ENCODE measurements around the gene FGFR4.

The FGFR4 gene

GRCh38 chr5:177103523-177104253 is 17.0 kb downstream of the FGFR4 start:
- Histone ChIP-seq H3K27me3 (ENCODE audit: control insufficient read depth in 1 of 2, insufficient read depth in 2 of 2, low read length in 2 of 2) (peaks cover 2 to 12% of the 10 kb centered on the region in 2 donors), H3K4me1 (ENCODE audit: control insufficient read depth, insufficient read depth, low read length) (peaks cover 2% of the 10 kb centered on the region)

GRCh38 chr5:177105691-177106476 is 19.2 kb downstream of the FGFR4 start:
- Histone ChIP-seq H3K4me1 (ENCODE audit: control insufficient read depth, insufficient read depth, low read length) (no peaks in the 10 kb centered on the region), H3K9me3 (ENCODE audit: control insufficient read depth in 2 of 2, low read length in 2 of 2) (no peaks in the 10 kb centered on the region), H3K36me3 (ENCODE audit: control insufficient read depth in 2 of 2, insufficient read depth in 2 of 2, low read length in 2 of 2) (no peaks in the 10 kb centered on the region), H3K27ac (ENCODE audit: low read length) (no peak overlapping the region), H3K4me3 (ENCODE audit: low read length in 2 of 2) (no peak overlapping the region), H3K9ac (ENCODE audit: low read length in 2 of 2) (no peak overlapping the region), H3K27me3 (ENCODE audit: control insufficient read depth in 1 of 2, insufficient read depth in 2 of 2, low read length in 2 of 2) (peaks cover 0 to 7% of the 10 kb centered on the region in 2 donors)

More at GRCh38 chr5:177103523-177104253, 17.0 kb downstream of the FGFR4 start:
- Histone ChIP-seq H3K9ac (ENCODE audit: low read length in 2 of 2) (no peak overlapping the region), H3K9me3 (ENCODE audit: control insufficient read depth in 2 of 2, low read length in 2 of 2) (no peaks in the 10 kb centered on the region), H3K27ac (ENCODE audit: low read length) (no peak overlapping the region), H3K4me3 (ENCODE audit: low read length in 2 of 2) (no peak overlapping the region), H3K36me3 (ENCODE audit: control insufficient read depth in 2 of 2, insufficient read depth in 2 of 2, low read length in 2 of 2) (no peaks in the 10 kb centered on the region)

GRCh38 chr5:177107159-177107558 is 20.4 kb downstream of the FGFR4 start:
- Histone ChIP-seq H3K4me3 (ENCODE audit: low read length in 2 of 2) (no peak overlapping the region), H3K36me3 (ENCODE audit: control insufficient read depth in 2 of 2, insufficient read depth in 2 of 2, low read length in 2 of 2) (no peaks in the 10 kb centered on the region), H3K9me3 (ENCODE audit: control insufficient read depth in 2 of 2, low read length in 2 of 2) (no peaks in the 10 kb centered on the region), H3K27me3 (ENCODE audit: control insufficient read depth in 1 of 2, insufficient read depth in 2 of 2, low read length in 2 of 2) (peaks cover 0 to 7% of the 10 kb centered on the region in 2 donors), H3K4me1 (ENCODE audit: control insufficient read depth, insufficient read depth, low read length) (peaks cover 5% of the 10 kb centered on the region), H3K9ac (ENCODE audit: low read length in 2 of 2) (no peak overlapping the region), H3K27ac (ENCODE audit: low read length) (no peak overlapping the region)

- no peaks in the 10 kb centered on the region for H3K9me3 ChIP-seq (ENCODE audit: control insufficient read depth in 2 of 2, low read length in 2 of 2)
- H3K4me3 ChIP-seq (ENCODE audit: low read length in 2 of 2) = no peak overlapping the region
- no peak overlapping the region for H3K27ac ChIP-seq (ENCODE audit: low read length)
- no peak overlapping the region for H3K9ac ChIP-seq (ENCODE audit: low read length in 2 of 2)
- peaks cover 8% of the 10 kb centered on the region for H3K4me1 ChIP-seq (ENCODE audit: control insufficient read depth, insufficient read depth, low read length)
- H3K36me3 ChIP-seq (ENCODE audit: control insufficient read depth in 2 of 2, insufficient read depth in 2 of 2, low read length in 2 of 2) = no peaks in the 10 kb centered on the region
- no peaks in the 10 kb centered on the region for H3K27me3 ChIP-seq (ENCODE audit: control insufficient read depth in 1 of 2, insufficient read depth in 2 of 2, low read length in 2 of 2)
Measured at GRCh38 chr5:177109810-177110209, 23.1 kb downstream of the FGFR4 start.

GRCh38 chr5:177111720-177112394 is 25.1 kb downstream of the FGFR4 start:
- Histone ChIP-seq H3K27me3 (ENCODE audit: control insufficient read depth in 1 of 2, insufficient read depth in 2 of 2, low read length in 2 of 2) (no peaks in the 10 kb centered on the region), H3K27ac (ENCODE audit: low read length) (no peak overlapping the region), H3K36me3 (ENCODE audit: control insufficient read depth in 2 of 2, insufficient read depth in 2 of 2, low read length in 2 of 2) (no peaks in the 10 kb centered on the region), H3K9ac (ENCODE audit: low read length in 2 of 2) (no peak overlapping the region), H3K4me3 (ENCODE audit: low read length in 2 of 2) (no peak overlapping the region), H3K4me1 (ENCODE audit: control insufficient read depth, insufficient read depth, low read length) (peaks cover 16% of the 10 kb centered on the region), H3K9me3 (ENCODE audit: control insufficient read depth in 2 of 2, low read length in 2 of 2) (no peaks in the 10 kb centered on the region)

- peaks cover 19% of the 10 kb centered on the region for H3K4me1 ChIP-seq (ENCODE audit: control insufficient read depth, insufficient read depth, low read length)
- H3K27ac ChIP-seq (ENCODE audit: low read length) = no peak overlapping the region
- no peaks in the 10 kb centered on the region for H3K36me3 ChIP-seq (ENCODE audit: control insufficient read depth in 2 of 2, insufficient read depth in 2 of 2, low read length in 2 of 2)
- H3K9me3 ChIP-seq (ENCODE audit: control insufficient read depth in 2 of 2, low read length in 2 of 2) = no peaks in the 10 kb centered on the region
- H3K4me3 ChIP-seq (ENCODE audit: low read length in 2 of 2) = no peak overlapping the region
- no peaks in the 10 kb centered on the region for H3K27me3 ChIP-seq (ENCODE audit: control insufficient read depth in 1 of 2, insufficient read depth in 2 of 2, low read length in 2 of 2)
- H3K9ac ChIP-seq (ENCODE audit: low read length in 2 of 2) = no peak overlapping the region
Measured at GRCh38 chr5:177112589-177113220, 26.0 kb downstream of the FGFR4 start.

- H3K27ac ChIP-seq (ENCODE audit: low read length) = no peak overlapping the region
- H3K27me3 ChIP-seq (ENCODE audit: control insufficient read depth in 1 of 2, insufficient read depth in 2 of 2, low read length in 2 of 2) = no peaks in the 10 kb centered on the region
- H3K9ac ChIP-seq (ENCODE audit: low read length in 2 of 2) = no peak overlapping the region
Measured at GRCh38 chr5:177113566-177114424, 27.1 kb downstream of the FGFR4 start.

GRCh38 chr5:177116631-177117373 is 30.1 kb downstream of the FGFR4 start:
- Histone ChIP-seq H3K4me3 (ENCODE audit: low read length in 2 of 2) (peak overlapping the region; percentile 59 to 72), H3K27me3 (ENCODE audit: control insufficient read depth in 1 of 2, insufficient read depth in 2 of 2, low read length in 2 of 2) (no peaks in the 10 kb centered on the region), H3K9me3 (ENCODE audit: control insufficient read depth in 2 of 2, low read length in 2 of 2) (no peaks in the 10 kb centered on the region), H3K9ac (ENCODE audit: low read length in 2 of 2) (peak overlapping the region; percentile 66 to 67), H3K27ac (ENCODE audit: low read length) (peak overlapping the region; percentile 53), H3K36me3 (ENCODE audit: control insufficient read depth in 2 of 2, insufficient read depth in 2 of 2, low read length in 2 of 2) (no peaks in the 10 kb centered on the region), H3K4me1 (ENCODE audit: control insufficient read depth, insufficient read depth, low read length) (peaks cover 17% of the 10 kb centered on the region)

More at GRCh38 chr5:177113566-177114424, 27.1 kb downstream of the FGFR4 start:
- no peaks in the 10 kb centered on the region for H3K9me3 ChIP-seq (ENCODE audit: control insufficient read depth in 2 of 2, low read length in 2 of 2)
- H3K4me1 ChIP-seq (ENCODE audit: control insufficient read depth, insufficient read depth, low read length) = peaks cover 19% of the 10 kb centered on the region
- H3K36me3 ChIP-seq (ENCODE audit: control insufficient read depth in 2 of 2, insufficient read depth in 2 of 2, low read length in 2 of 2) = no peaks in the 10 kb centered on the region
- H3K4me3 ChIP-seq (ENCODE audit: low read length in 2 of 2) = no peak overlapping the region

GRCh38 chr5:177117441-177118045 is 30.8 kb downstream of the FGFR4 start:
- H3K4me1 ChIP-seq (ENCODE audit: control insufficient read depth, insufficient read depth, low read length) = peaks cover 14% of the 10 kb centered on the region
- H3K27ac ChIP-seq (ENCODE audit: low read length) = peak overlapping the region; percentile 53
- H3K9ac ChIP-seq (ENCODE audit: low read length in 2 of 2) = peak overlapping the region in 1 of 2 donors; percentile 67
- H3K27me3 ChIP-seq (ENCODE audit: control insufficient read depth in 1 of 2, insufficient read depth in 2 of 2, low read length in 2 of 2) = no peaks in the 10 kb centered on the region
- H3K4me3 ChIP-seq (ENCODE audit: low read length in 2 of 2) = no peak overlapping the region
- H3K9me3 ChIP-seq (ENCODE audit: control insufficient read depth in 2 of 2, low read length in 2 of 2) = no peaks in the 10 kb centered on the region
- no peaks in the 10 kb centered on the region for H3K36me3 ChIP-seq (ENCODE audit: control insufficient read depth in 2 of 2, insufficient read depth in 2 of 2, low read length in 2 of 2)

Data from stomach smooth muscle (tissue), 2 donors.